ENCODE data around the gene OLFM1.

- TF ChIP-seq CTCF (conservative IDR thresholded peaks at IDR 0.05) (no peak), EZH2 (IDR thresholded peaks at IDR 0.05; ENCODE audit: low read depth) (no peak)
These were observed 22.9 kb downstream of the OLFM1 start for GRCh38 chr9:135110416-135110815.

Data from PC-9 (cell line).